GM13976 (cell line): ENCODE results near the gene HLF.

Source experiments
- DNase-seq: peaks from one replicate; pipeline ENCODE4 v3.0.0; 2012; ENCODE audit warnings: low spot score
- in situ Hi-C: fragments of 300-500 bp; cut with MboI; formaldehyde crosslinking; loops from one replicate; pipeline ENCODE4 v1.12.0; 2022; ENCODE audit warnings: low sequenced_read_pairs, mixed read lengths, inconsistent platforms; ENCODE audit not compliant: unreplicated experiment
- TF ChIP-seq, protein P1 (sequence below): IDR thresholded peaks from 2 replicates; pipeline ENCODE4 v1.5.1; 2012; ENCODE audit warnings: borderline replicate concordance, mild to moderate bottlenecking; ENCODE audit not compliant: insufficient read depth; ENCODE audit errors: extremely low read depth, missing control alignments, control extremely low read depth

The HLF gene

DNA sequence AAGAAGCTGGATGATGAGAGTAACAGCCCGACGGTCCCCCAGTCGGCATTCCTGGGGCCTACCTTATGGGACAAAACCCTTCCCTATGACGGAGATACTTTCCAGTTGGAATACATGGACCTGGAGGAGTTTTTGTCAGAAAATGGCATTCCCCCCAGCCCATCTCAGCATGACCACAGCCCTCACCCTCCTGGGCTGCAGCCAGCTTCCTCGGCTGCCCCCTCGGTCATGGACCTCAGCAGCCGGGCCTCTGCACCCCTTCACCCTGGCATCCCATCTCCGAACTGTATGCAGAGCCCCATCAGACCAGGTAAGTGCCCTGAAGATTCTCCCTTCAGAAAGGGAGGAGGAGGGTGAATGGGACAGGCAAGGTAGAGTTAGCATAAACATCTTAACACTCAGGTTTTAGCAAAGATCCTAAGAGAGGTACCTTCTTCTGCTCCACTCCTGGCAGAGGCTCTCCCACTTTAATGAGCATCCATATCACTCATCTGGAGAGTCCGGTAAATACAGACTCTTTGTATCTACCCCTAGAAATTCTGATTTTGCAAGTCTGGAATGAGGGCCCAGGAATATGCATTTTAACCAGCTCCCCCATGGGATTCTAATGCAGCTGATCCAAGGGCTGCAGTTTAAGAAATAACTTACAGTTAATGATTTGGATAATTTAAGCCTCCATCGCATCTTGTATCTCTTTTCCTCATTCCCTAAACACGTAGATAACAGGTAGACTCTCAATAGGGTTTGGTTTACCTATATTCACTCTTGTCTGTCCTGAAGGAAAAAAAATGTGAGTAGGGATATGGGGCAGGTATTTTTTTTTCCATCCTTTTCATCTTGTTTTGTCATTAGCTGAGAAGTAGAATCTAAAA lies 3.3 kb downstream of the HLF start:
- DNase-seq = no peak
- in situ Hi-C loops = no loop called here
- TF ChIP-seq, protein P1, sequence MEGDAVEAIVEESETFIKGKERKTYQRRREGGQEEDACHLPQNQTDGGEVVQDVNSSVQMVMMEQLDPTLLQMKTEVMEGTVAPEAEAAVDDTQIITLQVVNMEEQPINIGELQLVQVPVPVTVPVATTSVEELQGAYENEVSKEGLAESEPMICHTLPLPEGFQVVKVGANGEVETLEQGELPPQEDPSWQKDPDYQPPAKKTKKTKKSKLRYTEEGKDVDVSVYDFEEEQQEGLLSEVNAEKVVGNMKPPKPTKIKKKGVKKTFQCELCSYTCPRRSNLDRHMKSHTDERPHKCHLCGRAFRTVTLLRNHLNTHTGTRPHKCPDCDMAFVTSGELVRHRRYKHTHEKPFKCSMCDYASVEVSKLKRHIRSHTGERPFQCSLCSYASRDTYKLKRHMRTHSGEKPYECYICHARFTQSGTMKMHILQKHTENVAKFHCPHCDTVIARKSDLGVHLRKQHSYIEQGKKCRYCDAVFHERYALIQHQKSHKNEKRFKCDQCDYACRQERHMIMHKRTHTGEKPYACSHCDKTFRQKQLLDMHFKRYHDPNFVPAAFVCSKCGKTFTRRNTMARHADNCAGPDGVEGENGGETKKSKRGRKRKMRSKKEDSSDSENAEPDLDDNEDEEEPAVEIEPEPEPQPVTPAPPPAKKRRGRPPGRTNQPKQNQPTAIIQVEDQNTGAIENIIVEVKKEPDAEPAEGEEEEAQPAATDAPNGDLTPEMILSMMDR = no peak

DNA sequence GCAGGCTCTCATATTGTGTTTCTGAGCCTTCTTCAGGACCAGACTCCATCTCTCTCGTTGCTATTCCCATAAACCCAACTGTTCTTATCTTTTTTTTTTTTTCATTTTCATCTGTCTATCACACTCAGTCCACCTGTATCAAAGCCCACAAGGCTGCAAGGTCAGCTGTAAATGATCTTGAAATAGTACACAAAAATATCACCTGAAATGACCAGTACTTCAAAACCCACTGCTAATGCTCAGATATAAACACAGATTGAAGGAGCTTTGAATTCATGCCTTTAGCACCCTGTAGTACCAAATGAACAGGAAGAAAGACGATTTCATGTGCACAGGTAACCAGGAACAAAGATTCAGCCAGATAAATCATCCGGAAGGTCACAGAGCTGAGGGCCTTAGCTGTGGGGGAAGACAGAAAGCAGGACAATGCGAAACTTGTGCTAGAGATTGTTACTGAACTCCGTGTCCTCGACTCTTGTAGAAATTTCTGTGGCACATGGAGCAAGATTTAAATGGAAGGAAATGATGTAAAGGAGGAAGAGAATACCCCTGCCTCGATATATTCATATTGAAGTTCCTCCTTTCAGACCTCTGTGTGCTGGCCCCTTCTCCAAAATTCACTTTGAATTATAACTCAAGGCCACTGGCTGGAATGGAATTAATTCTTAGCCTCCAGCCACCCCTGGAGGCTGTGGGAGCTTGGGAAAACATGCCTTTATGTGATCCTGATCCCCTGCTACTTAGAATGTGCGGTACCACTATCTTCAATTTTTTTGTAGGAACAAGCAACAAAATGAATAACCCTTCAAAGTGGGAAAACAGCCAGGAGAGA lies 4.1 kb downstream of the HLF start:
- TF ChIP-seq, protein P1 = no peak
- in situ Hi-C loops = no loop called here
- no peak for DNase-seq

DNA sequence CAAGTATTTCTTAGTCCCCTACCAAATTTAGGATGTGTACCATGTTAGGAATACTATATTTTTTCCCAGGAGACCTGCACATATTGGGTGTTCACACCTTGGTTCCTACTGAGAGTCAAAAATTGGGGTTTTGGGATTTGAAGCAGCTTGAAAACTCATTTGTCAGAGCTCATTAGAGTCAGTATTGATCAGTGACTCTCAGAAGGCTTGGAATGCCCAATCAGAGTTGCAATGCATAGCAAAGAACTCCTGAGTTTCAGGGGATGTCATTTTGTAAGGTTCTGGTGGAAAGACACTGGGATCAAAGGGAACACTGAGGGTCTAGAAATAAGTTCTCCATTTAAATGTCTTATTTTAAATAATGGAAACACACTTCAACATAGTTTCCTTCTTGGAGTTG lies 5.1 kb downstream of the HLF start:
- no peak for DNase-seq
- TF ChIP-seq, protein P1 = no peak
- in situ Hi-C loops = no loop called here

DNA sequence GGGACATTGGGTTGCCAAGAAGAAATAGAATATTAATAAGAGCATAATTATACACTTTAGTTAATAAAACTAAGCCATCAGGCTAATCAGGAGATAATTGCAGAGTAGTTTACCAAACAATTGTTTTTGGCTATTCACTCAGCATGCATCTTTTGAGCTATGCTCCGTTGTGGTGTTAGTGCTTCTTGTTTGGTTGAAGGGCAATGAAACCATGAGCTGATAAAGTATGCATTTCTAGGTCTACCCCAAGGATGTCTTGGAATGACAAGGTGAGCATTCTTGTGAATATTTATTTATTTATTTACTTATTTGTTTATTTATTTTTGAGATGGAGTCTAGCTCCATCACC lies 6.4 kb downstream of the HLF start:
- no peak for DNase-seq
- in situ Hi-C loops = no loop called here
- TF ChIP-seq, protein P1 = no peak

DNA sequence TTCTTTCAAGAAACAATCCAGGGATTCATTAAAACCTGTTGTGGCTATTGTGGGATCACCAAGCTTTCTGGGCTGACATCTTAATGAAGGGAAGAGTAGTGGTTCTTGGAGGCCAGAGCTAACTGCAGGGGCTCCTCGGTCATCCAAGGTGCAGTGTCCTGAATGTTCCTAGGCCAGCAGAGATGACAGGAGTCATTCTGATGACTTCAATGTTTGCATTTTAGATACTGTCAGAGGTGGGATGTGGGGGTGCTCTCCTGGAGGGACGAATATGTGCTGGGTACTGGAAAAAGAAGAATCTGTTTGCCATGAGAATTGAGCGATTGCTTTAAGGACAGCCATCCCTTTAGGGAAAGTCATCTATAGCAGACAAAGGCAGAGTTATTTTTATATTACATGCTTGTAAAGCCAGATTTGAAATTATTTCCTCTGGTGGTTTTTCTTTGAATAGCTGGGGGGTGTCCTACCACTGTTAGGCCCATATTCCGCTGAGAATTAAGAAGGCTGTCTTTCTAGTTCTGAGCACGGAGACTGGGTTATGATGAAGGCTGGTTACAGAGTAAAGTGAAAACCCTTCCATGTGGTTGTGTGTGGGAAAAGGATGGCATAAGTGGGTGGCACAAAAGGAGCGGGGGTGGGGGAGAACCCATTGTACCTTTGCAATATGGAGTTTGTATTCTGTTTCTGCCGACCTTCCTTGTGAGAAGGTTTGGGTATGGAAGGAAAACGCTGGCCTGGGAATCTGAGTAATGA lies 7.4 kb downstream of the HLF start:
- TF ChIP-seq, protein P1 = no peak
- in situ Hi-C loops = no loop called here

More for the DNA sequence above, 7.4 kb downstream of the HLF start:
- no peak for DNase-seq
